Measurements from ENCODE around the gene NFIA.
"Not testable (repeated sequence)": the region's sequence is repeated elsewhere in the genome, so short reads cannot be mapped to it uniquely, and the experiment has no call there.

NFIA gene

DNA sequence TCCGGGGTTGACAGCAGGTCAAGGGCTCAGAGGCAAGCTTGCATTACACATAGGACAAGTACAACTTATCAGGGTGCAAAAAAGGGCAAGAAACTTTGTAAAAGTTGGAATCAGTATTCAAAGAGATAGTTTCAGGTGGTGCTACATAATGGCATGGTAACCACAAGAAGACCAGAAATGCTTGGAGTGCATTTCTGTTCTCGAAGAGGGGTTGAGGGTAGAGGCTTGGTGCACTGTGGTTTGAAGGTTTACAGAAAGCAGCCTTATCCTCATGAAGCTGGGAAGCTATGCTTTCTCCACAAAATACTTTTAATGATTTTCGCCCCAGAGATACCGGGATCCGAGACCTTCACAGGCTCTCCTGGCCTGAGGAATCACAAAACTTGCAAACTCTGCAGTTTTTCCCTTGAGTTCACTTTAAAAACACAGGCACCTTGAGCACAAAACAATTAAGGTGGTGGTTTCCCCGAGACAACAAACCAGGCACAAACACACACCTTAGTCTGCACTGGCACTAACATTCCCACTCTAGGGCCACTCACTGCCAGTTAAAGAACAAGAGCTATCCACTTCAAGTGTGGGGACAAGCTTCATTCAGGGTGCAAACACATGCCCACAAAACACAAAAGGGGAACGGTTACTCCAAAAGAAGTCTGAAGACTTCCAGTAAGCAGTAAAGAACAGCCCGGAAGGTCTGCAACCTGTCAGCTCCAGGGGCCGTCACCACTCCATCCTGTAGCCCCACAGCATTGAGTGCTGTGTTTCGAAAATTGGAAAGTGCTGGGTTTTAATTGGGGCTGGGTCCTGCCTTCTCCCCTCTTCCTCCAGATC is 29.8 kb upstream of the NFIA start:
- Histone ChIP-seq H3K27ac (ENCODE audit: low read depth, low read length) (peak overlapping the region; percentile 97), H3K27me3 (ENCODE audit: control insufficient read depth in 1 of 2, insufficient read depth in 2 of 2, low read length in 2 of 2) (no peaks in the 10 kb centered on the region), H3K9me3 (ENCODE audit: low read length) (no peaks in the 10 kb centered on the region), H3K36me3 (ENCODE audit: insufficient read depth, low read length) (no peaks in the 10 kb centered on the region), H3K4me3 (ENCODE audit: low read depth in 1 of 2, low read length in 2 of 2) (peak overlapping the region in 1 of 2 donors; percentile 57), H3K9ac (ENCODE audit: low read length) (no peak overlapping the region), H3K4me1 (ENCODE audit: insufficient read depth, low read length) (peaks cover 31% of the 10 kb centered on the region)

GRCh38 chr1:61053226-61053711 is 29.1 kb upstream of the NFIA start:
- no peaks in the 10 kb centered on the region for H3K27me3 ChIP-seq (ENCODE audit: control insufficient read depth in 1 of 2, insufficient read depth in 2 of 2, low read length in 2 of 2)
- H3K9me3 ChIP-seq (ENCODE audit: low read length): no peaks in the 10 kb centered on the region
- no peak overlapping the region for H3K9ac ChIP-seq (ENCODE audit: low read length)
- peak overlapping the region; percentile 2 to 36 for H3K4me3 ChIP-seq (ENCODE audit: low read depth in 1 of 2, low read length in 2 of 2)
- peaks cover 31% of the 10 kb centered on the region for H3K4me1 ChIP-seq (ENCODE audit: insufficient read depth, low read length)
- H3K27ac ChIP-seq (ENCODE audit: low read depth, low read length): peak overlapping the region; percentile 89
- no peaks in the 10 kb centered on the region for H3K36me3 ChIP-seq (ENCODE audit: insufficient read depth, low read length)

GRCh38 chr1:61053712-61054600 is 28.4 kb upstream of the NFIA start:
- Histone ChIP-seq H3K36me3 (ENCODE audit: insufficient read depth, low read length) (no peaks in the 10 kb centered on the region), H3K4me3 (ENCODE audit: low read depth in 1 of 2, low read length in 2 of 2) (peak overlapping the region; percentile 2 to 36), H3K27ac (ENCODE audit: low read depth, low read length) (peak overlapping the region; percentile 89), H3K27me3 (ENCODE audit: control insufficient read depth in 1 of 2, insufficient read depth in 2 of 2, low read length in 2 of 2) (no peaks in the 10 kb centered on the region), H3K9me3 (ENCODE audit: low read length) (no peaks in the 10 kb centered on the region), H3K4me1 (ENCODE audit: insufficient read depth, low read length) (peaks cover 31% of the 10 kb centered on the region), H3K9ac (ENCODE audit: low read length) (no peak overlapping the region)

DNA sequence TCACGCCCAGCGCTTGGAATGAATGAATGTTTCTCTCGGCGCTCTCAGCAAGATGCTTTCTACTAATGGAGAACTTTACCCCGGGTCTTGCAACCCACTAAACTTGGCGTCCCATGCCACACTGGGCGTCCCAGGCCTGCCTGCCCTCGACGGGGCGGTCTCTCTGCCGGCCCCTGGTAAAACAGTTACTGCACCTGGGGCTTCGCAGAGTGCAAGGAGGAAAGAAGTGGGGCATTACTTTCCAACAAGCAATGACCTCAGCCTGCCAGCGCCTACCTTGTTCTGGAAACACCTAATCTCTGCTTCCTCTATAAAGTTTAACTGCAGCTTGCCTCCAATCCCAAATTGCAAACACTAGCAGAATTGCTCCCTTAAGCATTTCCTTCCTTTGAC is 27.8 kb upstream of the NFIA start:
- Histone ChIP-seq H3K4me1 (ENCODE audit: insufficient read depth, low read length) (peaks cover 29% of the 10 kb centered on the region), H3K27ac (ENCODE audit: low read depth, low read length) (peak overlapping the region; percentile 89), H3K9me3 (ENCODE audit: low read length) (no peaks in the 10 kb centered on the region), H3K4me3 (ENCODE audit: low read depth in 1 of 2, low read length in 2 of 2) (peak overlapping the region in 1 of 2 donors; percentile 36), H3K9ac (ENCODE audit: low read length) (no peak overlapping the region), H3K36me3 (ENCODE audit: insufficient read depth, low read length) (no peaks in the 10 kb centered on the region), H3K27me3 (ENCODE audit: control insufficient read depth in 1 of 2, insufficient read depth in 2 of 2, low read length in 2 of 2) (no peaks in the 10 kb centered on the region)

DNA sequence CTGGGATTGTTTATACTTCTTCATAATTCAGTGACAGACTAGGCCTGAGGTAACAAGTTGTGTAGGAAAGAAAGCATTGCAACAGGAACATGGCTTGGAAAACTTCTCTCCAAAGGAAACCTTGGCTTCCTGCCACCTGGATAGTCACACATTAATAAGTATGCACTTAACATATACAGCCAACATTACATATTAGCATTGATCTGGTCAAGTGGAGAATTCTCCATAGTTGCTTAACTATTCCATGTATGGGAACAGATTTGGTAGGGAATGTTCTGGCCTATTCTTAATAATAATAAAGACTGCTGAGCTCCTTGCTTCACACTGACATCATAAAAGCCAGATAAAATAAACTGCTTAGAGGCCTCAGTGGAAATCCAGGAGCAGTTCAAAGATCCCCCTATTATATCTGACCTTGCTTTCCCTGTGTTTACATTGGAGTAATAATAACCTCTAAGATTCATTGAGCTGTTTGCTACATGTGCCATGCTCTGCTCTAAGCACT is 27.2 kb upstream of the NFIA start:
- Histone ChIP-seq H3K4me3 (ENCODE audit: low read depth in 1 of 2, low read length in 2 of 2) (peak overlapping the region in 1 of 2 donors; percentile 2), H3K9ac (ENCODE audit: low read length) (no peak overlapping the region), H3K27me3 (ENCODE audit: control insufficient read depth in 1 of 2, insufficient read depth in 2 of 2, low read length in 2 of 2) (no peaks in the 10 kb centered on the region), H3K36me3 (ENCODE audit: insufficient read depth, low read length) (no peaks in the 10 kb centered on the region), H3K27ac (ENCODE audit: low read depth, low read length) (peak overlapping the region; percentile 89), H3K4me1 (ENCODE audit: insufficient read depth, low read length) (peaks cover 27% of the 10 kb centered on the region), H3K9me3 (ENCODE audit: low read length) (no peaks in the 10 kb centered on the region)

- H3K27ac ChIP-seq (ENCODE audit: low read depth, low read length): peak overlapping the region; percentile 89
- H3K9me3 ChIP-seq (ENCODE audit: low read length): no peaks in the 10 kb centered on the region
- peak overlapping the region in 1 of 2 donors; percentile 94 for H3K4me3 ChIP-seq (ENCODE audit: low read depth in 1 of 2, low read length in 2 of 2)
- peaks cover 27% of the 10 kb centered on the region for H3K4me1 ChIP-seq (ENCODE audit: insufficient read depth, low read length)
- H3K27me3 ChIP-seq (ENCODE audit: control insufficient read depth in 1 of 2, insufficient read depth in 2 of 2, low read length in 2 of 2): no peaks in the 10 kb centered on the region
- H3K36me3 ChIP-seq (ENCODE audit: insufficient read depth, low read length): no peaks in the 10 kb centered on the region
- H3K9ac ChIP-seq (ENCODE audit: low read length): peak overlapping the region; percentile 62
Measured at GRCh38 chr1:61056196-61056572, 26.2 kb upstream of the NFIA start.

- Histone ChIP-seq H3K4me1 (ENCODE audit: insufficient read depth, low read length) (peaks cover 27% of the 10 kb centered on the region), H3K27me3 (ENCODE audit: control insufficient read depth in 1 of 2, insufficient read depth in 2 of 2, low read length in 2 of 2) (no peaks in the 10 kb centered on the region), H3K27ac (ENCODE audit: low read depth, low read length) (peak overlapping the region; percentile 89), H3K9me3 (ENCODE audit: low read length) (no peaks in the 10 kb centered on the region), H3K4me3 (ENCODE audit: low read depth in 1 of 2, low read length in 2 of 2) (peak overlapping the region; percentile 69 to 94), H3K9ac (ENCODE audit: low read length) (peak overlapping the region; percentile 62), H3K36me3 (ENCODE audit: insufficient read depth, low read length) (no peaks in the 10 kb centered on the region)
Measured at GRCh38 chr1:61056573-61057439, 25.6 kb upstream of the NFIA start.

GRCh38 chr1:61058483-61059245 is 23.7 kb upstream of the NFIA start:
- H3K4me1 ChIP-seq (ENCODE audit: insufficient read depth, low read length): peaks cover 23% of the 10 kb centered on the region
- H3K36me3 ChIP-seq (ENCODE audit: insufficient read depth, low read length): no peaks in the 10 kb centered on the region
- no peaks in the 10 kb centered on the region for H3K27me3 ChIP-seq (ENCODE audit: control insufficient read depth in 1 of 2, insufficient read depth in 2 of 2, low read length in 2 of 2)
- no peak overlapping the region for H3K9ac ChIP-seq (ENCODE audit: low read length)
- H3K9me3 ChIP-seq (ENCODE audit: low read length): no peaks in the 10 kb centered on the region
- H3K4me3 ChIP-seq (ENCODE audit: low read depth in 1 of 2, low read length in 2 of 2): no peak overlapping the region
- H3K27ac ChIP-seq (ENCODE audit: low read depth, low read length): no peak overlapping the region

- H3K4me1 ChIP-seq (ENCODE audit: insufficient read depth, low read length); H3K27ac ChIP-seq (ENCODE audit: low read depth, low read length); H3K27me3 ChIP-seq (ENCODE audit: control insufficient read depth in 1 of 2, insufficient read depth in 2 of 2, low read length in 2 of 2); H3K4me3 ChIP-seq (ENCODE audit: low read depth in 1 of 2, low read length in 2 of 2); H3K36me3 ChIP-seq (ENCODE audit: insufficient read depth, low read length); H3K9me3 ChIP-seq (ENCODE audit: low read length); H3K9ac ChIP-seq (ENCODE audit: low read length): not testable (repeated sequence)
Measured at GRCh38 chr1:61061601-61062000, 20.8 kb upstream of the NFIA start.

GRCh38 chr1:61064673-61065072 is 17.7 kb upstream of the NFIA start:
- H3K4me1 ChIP-seq (ENCODE audit: insufficient read depth, low read length): no peaks in the 10 kb centered on the region
- H3K9me3 ChIP-seq (ENCODE audit: low read length): no peaks in the 10 kb centered on the region
- H3K4me3 ChIP-seq (ENCODE audit: low read depth in 1 of 2, low read length in 2 of 2): no peak overlapping the region
- H3K36me3 ChIP-seq (ENCODE audit: insufficient read depth, low read length): no peaks in the 10 kb centered on the region
- no peak overlapping the region for H3K9ac ChIP-seq (ENCODE audit: low read length)
- no peaks in the 10 kb centered on the region for H3K27me3 ChIP-seq (ENCODE audit: control insufficient read depth in 1 of 2, insufficient read depth in 2 of 2, low read length in 2 of 2)
- H3K27ac ChIP-seq (ENCODE audit: low read depth, low read length): no peak overlapping the region

Data from muscle layer of colon (tissue), 2 donors.